Myocyte (in vitro differentiated cells): ENCODE data around the gene TNFRSF19. TPM values are rescaled to one million over a fixed set of nuclear protein-coding genes. Genes with fewer than 3 reads are reported as not detected.
"Not testable (repeated sequence)": the region's sequence is repeated elsewhere in the genome, so short reads cannot be mapped to it uniquely, and the experiment has no call there.

Experiments used
- DNase-seq: peaks from one replicate; pipeline ENCODE4 v3.0.0-alpha.2; 2012; ENCODE audit warnings: low read depth
- total RNA-seq: library from RNA; depleted of rRNA; stranded (reverse); fragments of >200 nt; gene quantifications from 2 replicates; pipeline ENCODE4 v1.2.3, GENCODE V29; 2014

TNFRSF19 gene
- total RNA-seq, 1 donor from 2014 or later: 30.5 TPM

GRCh38 chr13:23567906-23568460, 2.2 kb upstream of the TNFRSF19 start:
- DNase-seq: peak; percentile 41

- peak; percentile 43 for DNase-seq
Measured at GRCh38 chr13:23570921-23571315, 706 bp downstream of the TNFRSF19 start.

GRCh38 chr13:23571431-23571830, 1.2 kb downstream of the TNFRSF19 start:
- DNase-seq: no peak

- no peak for DNase-seq
Measured at GRCh38 chr13:23572836-23573235, 2.6 kb downstream of the TNFRSF19 start.

GRCh38 chr13:23574421-23575145, 4.4 kb downstream of the TNFRSF19 start:
- DNase-seq: no peak

- no peak for DNase-seq
Measured at GRCh38 chr13:23575632-23576031, 5.4 kb downstream of the TNFRSF19 start.

- DNase-seq: peak; percentile 81
Measured at GRCh38 chr13:23578411-23579071, 8.3 kb downstream of the TNFRSF19 start.

- peak; percentile 89 for DNase-seq
Measured at GRCh38 chr13:23579072-23579895, 9.1 kb downstream of the TNFRSF19 start.

GRCh38 chr13:23579896-23580683, 9.9 kb downstream of the TNFRSF19 start:
- no peak for DNase-seq

- no peak for DNase-seq
Measured at GRCh38 chr13:23580684-23581060, 10.5 kb downstream of the TNFRSF19 start.

- peak; percentile 65 for DNase-seq
Measured at GRCh38 chr13:23583491-23583890, 13.3 kb downstream of the TNFRSF19 start.

GRCh38 chr13:23584275-23584674, 14.1 kb downstream of the TNFRSF19 start:
- no peak for DNase-seq

GRCh38 chr13:23586336-23586735, 16.1 kb downstream of the TNFRSF19 start:
- no peak for DNase-seq

GRCh38 chr13:23588666-23589065, 18.5 kb downstream of the TNFRSF19 start:
- DNase-seq: no peak

- DNase-seq: no peak
Measured at GRCh38 chr13:23592596-23592995, 22.4 kb downstream of the TNFRSF19 start.

GRCh38 chr13:23593148-23593547, 22.9 kb downstream of the TNFRSF19 start:
- no peak for DNase-seq

- not testable (repeated sequence) for DNase-seq
Measured at GRCh38 chr13:23594290-23594689, 24.1 kb downstream of the TNFRSF19 start.

GRCh38 chr13:23598369-23598768, 28.2 kb downstream of the TNFRSF19 start:
- no peak for DNase-seq

GRCh38 chr13:23599083-23599925, 29.1 kb downstream of the TNFRSF19 start:
- no peak for DNase-seq

- no peak for DNase-seq
Measured at GRCh38 chr13:23600100-23600499, 29.9 kb downstream of the TNFRSF19 start.
